Left lung (tissue), 10 donors: ENCODE measurements around the gene MYEOV. TPM values are rescaled to one million over a fixed set of nuclear protein-coding genes. Genes with fewer than 3 reads are reported as not detected.

ENCODE experiments used
- ATAC-seq: fragments of 200-7000 bp; cut with Tn5 transposase; one replicate; pipeline ENCODE4 v1.9.1; 2020; ENCODE audit warnings: moderate library complexity
- DNase-seq, 4 donors: peaks; one replicate each; pipeline ENCODE4 v3.0.0-alpha.2; 2013 to 2020
- H3K27ac ChIP-seq, 2 donors: fragments of 200-600 bp; sonication (generic) in 1 of 2; one replicate each; pipeline versions ENCODE4 v1.5.0 to v1.8.0; 2020 to 2021
- H3K27me3 ChIP-seq, 2 donors: fragments of 200-600 bp; sonication (generic) in 1 of 2; one replicate each; pipeline versions ENCODE4 v1.5.0 to v1.8.0; 2020 to 2021
- H3K36me3 ChIP-seq, 2 donors: fragments of 200-600 bp; sonication (generic) in 1 of 2; one replicate each; pipeline versions ENCODE4 v1.5.0 to v1.8.0; 2020 to 2021
- H3K4me1 ChIP-seq, 2 donors: fragments of 200-600 bp; one replicate each; pipeline ENCODE4 v1.8.0; 2021
- H3K4me3 ChIP-seq, 2 donors: fragments of 200-600 bp; sonication (generic) in 1 of 2; one replicate each; pipeline versions ENCODE4 v1.5.0 to v1.8.0; 2020 to 2021; ENCODE audit warnings: mild to moderate bottlenecking in 1 of 2
- H3K9me3 ChIP-seq, 2 donors: fragments of 200-600 bp; sonication (generic) in 1 of 2; one replicate each; pipeline versions ENCODE4 v1.5.0 to v1.8.0; 2020 to 2021
- intact Hi-C, 2 donors: fragments of 100-400 bp; cut with DNase I; formaldehyde crosslinking; loops; one replicate each; pipeline versions ENCODE4 v1.11.2 to v1.14.2; 2022
- polyA plus RNA-seq, 6 donors: library from polyadenylated mRNA; unstranded; fragments of 120-200 nt; gene quantifications; one replicate each; pipeline ENCODE4 v1.2.1, GENCODE V29; 2013; ENCODE audit not compliant: insufficient read length in 6 of 6
- total RNA-seq, 2 donors: library from RNA; stranded (reverse); fragmentation: NEBNext Ultra II Directional; extraction: Animal tissue kit (Norgen Biotek cat#: 25700); gene quantifications; one replicate each; pipeline ENCODE4 v1.2.1, GENCODE V29; 2021
- TF ChIP-seq, protein P1 (sequence below), 2 donors: fragments of 200-600 bp; sonication (generic) in 1 of 2; IDR thresholded peaks; one replicate each; pipeline versions ENCODE4 v1.5.0 to v1.8.0; 2021; ENCODE audit warnings: antibody characterized with exemption in 2 of 2
- donor health status: DM: no; HTN: yes; CAD: no.
- donor health status: DM: no; HTN: no; CAD: no.

MYEOV gene
- total and polyA plus RNA-seq, 8 donors, result 0.31 to 0.85 (median 0.47) TPM; not detected in 1

DNA sequence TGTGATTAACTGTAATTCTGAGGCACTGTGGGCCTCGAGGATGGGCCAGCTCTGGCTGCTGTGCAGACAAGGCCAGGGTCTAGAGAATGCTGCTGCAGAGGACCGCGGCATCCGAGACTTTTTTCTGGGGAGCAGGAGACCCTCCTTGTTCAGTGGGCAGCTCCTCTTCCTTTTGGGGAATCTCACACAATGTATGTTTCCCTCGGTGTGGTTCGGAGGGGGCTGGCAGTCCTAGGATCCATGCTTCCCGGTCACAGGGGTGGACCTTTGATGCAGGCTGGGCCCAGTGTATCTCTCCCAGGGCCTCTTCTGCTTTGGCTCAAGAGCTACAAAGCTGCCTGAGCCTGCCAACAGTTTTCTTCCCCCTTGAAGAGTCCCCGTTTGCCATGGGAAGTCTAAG lies 31.5 kb downstream of the MYEOV start:
- ATAC-seq (no peak), DNase-seq (no peak)
- Histone ChIP-seq H3K4me1 (no peaks in the 10 kb centered on the region), H3K4me3 (no peak overlapping the region), H3K36me3 (no peaks in the 10 kb centered on the region), H3K27ac (no peak overlapping the region), H3K9me3 (no peaks in the 10 kb centered on the region), H3K27me3 (no peaks in the 10 kb centered on the region)
- TF ChIP-seq, protein P1, sequence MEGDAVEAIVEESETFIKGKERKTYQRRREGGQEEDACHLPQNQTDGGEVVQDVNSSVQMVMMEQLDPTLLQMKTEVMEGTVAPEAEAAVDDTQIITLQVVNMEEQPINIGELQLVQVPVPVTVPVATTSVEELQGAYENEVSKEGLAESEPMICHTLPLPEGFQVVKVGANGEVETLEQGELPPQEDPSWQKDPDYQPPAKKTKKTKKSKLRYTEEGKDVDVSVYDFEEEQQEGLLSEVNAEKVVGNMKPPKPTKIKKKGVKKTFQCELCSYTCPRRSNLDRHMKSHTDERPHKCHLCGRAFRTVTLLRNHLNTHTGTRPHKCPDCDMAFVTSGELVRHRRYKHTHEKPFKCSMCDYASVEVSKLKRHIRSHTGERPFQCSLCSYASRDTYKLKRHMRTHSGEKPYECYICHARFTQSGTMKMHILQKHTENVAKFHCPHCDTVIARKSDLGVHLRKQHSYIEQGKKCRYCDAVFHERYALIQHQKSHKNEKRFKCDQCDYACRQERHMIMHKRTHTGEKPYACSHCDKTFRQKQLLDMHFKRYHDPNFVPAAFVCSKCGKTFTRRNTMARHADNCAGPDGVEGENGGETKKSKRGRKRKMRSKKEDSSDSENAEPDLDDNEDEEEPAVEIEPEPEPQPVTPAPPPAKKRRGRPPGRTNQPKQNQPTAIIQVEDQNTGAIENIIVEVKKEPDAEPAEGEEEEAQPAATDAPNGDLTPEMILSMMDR (IDR thresholded peaks at IDR 0.05), result no peak
- intact Hi-C loops, result no loop called here

GRCh38 chr11:69326622-69327219 lies 32.8 kb downstream of the MYEOV start:
- Histone ChIP-seq H3K27ac (no peak overlapping the region), H3K36me3 (no peaks in the 10 kb centered on the region), H3K9me3 (no peaks in the 10 kb centered on the region), H3K4me3 (no peak overlapping the region), H3K27me3 (no peaks in the 10 kb centered on the region), H3K4me1 (no peaks in the 10 kb centered on the region)
- DNase-seq (no peak), ATAC-seq (no peak)
- TF ChIP-seq, protein P1 (IDR thresholded peaks at IDR 0.05), result no peak
- intact Hi-C loops, result no loop called here

DNA sequence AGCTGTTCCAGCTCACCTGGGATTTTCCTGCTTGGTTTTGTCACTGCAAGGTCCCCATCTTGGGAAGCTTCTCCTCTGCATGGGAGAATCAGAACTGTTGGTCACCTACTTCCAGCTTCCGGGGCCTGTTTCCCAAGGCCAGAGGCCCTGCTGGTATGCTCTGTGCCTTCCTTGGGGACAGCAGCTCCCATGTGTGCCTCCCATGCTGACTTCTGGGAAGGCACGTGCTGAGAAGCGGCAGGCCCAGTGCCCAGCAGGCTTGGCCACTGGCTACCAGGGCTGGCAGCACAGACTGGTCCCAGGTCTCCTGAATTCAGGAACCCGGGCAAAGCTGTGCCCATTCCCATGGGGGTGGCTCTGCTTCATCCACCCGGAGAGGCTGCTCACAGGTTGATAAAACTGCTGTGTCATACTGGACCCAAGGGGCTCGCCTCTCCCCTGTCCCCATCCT lies 33.8 kb downstream of the MYEOV start:
- DNase-seq (no peak), ATAC-seq (no peak)
- Histone ChIP-seq H3K36me3 (no peaks in the 10 kb centered on the region), H3K9me3 (no peaks in the 10 kb centered on the region), H3K4me1 (no peaks in the 10 kb centered on the region), H3K27ac (no peak overlapping the region), H3K27me3 (no peaks in the 10 kb centered on the region), H3K4me3 (no peak overlapping the region)
- intact Hi-C loops, result no loop called here
- TF ChIP-seq, protein P1 (IDR thresholded peaks at IDR 0.05), result no peak

GRCh38 chr11:69328231-69328630 lies 34.3 kb downstream of the MYEOV start:
- TF ChIP-seq, protein P1 (IDR thresholded peaks at IDR 0.05), result no peak
- H3K27me3 ChIP-seq, result no peaks in the 10 kb centered on the region
- no peaks in the 10 kb centered on the region for H3K36me3 ChIP-seq
- no peak overlapping the region for H3K4me3 ChIP-seq
- no peaks in the 10 kb centered on the region for H3K4me1 ChIP-seq
- H3K27ac ChIP-seq, result no peak overlapping the region
- DNase-seq (no peak), ATAC-seq (no peak)
- intact Hi-C loops, result no loop called here
- no peaks in the 10 kb centered on the region for H3K9me3 ChIP-seq

DNA sequence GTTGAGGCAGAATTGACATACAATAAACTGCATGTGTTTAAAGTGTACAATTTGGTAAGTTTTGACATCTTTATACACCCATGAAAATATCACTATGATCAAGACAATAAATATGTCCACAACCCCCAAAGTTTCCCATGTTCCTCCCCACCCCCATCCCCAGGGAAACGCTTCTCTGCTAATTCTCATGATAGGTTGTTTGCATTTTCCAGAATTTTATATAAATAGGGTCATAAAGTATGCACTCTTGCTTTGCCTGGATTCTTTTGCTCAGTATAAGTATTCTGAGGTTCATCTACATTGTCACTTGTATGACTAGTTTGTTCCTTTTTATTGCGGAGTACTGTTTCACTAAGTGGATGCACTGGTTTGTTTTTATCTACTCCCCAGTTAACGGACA lies 35.6 kb downstream of the MYEOV start:
- H3K36me3 ChIP-seq, result no peaks in the 10 kb centered on the region
- ATAC-seq, result no peak
- TF ChIP-seq, protein P1 (IDR thresholded peaks at IDR 0.05), result no peak
- DNase-seq, result no peak
- H3K27ac ChIP-seq, result no peak overlapping the region
- H3K27me3 ChIP-seq, result no peaks in the 10 kb centered on the region
- H3K9me3 ChIP-seq, result no peaks in the 10 kb centered on the region
- H3K4me3 ChIP-seq, result no peak overlapping the region
- intact Hi-C loops, result no loop called here
- no peaks in the 10 kb centered on the region for H3K4me1 ChIP-seq
